Uterus (tissue), 2 donors: ENCODE results near the gene ADAMTS9.

Experiments used
- POLR2A ChIP-seq, 2 donors: fragments of 450-650 bp; IDR thresholded peaks; one replicate each; pipeline ENCODE4 v1.6.1; 2016; ENCODE audit warnings: antibody characterized with exemption in 2 of 2, mild to moderate bottlenecking in 1 of 2, moderate library complexity in 1 of 2
- TF ChIP-seq, protein P1 (sequence below), 4 experiments: fragments of 200-600 bp in 2 of 4; fragments of 450-650 bp in 2 of 4; sonication (generic) in 2 of 4; IDR thresholded peaks; one replicate each; pipeline ENCODE4 v1.5.1; 2016 to 2019; ENCODE audit warnings: antibody characterized with exemption in 4 of 4, mild to moderate bottlenecking in 2 of 4, moderate library complexity in 1 of 4

- TF ChIP-seq, protein P1, sequence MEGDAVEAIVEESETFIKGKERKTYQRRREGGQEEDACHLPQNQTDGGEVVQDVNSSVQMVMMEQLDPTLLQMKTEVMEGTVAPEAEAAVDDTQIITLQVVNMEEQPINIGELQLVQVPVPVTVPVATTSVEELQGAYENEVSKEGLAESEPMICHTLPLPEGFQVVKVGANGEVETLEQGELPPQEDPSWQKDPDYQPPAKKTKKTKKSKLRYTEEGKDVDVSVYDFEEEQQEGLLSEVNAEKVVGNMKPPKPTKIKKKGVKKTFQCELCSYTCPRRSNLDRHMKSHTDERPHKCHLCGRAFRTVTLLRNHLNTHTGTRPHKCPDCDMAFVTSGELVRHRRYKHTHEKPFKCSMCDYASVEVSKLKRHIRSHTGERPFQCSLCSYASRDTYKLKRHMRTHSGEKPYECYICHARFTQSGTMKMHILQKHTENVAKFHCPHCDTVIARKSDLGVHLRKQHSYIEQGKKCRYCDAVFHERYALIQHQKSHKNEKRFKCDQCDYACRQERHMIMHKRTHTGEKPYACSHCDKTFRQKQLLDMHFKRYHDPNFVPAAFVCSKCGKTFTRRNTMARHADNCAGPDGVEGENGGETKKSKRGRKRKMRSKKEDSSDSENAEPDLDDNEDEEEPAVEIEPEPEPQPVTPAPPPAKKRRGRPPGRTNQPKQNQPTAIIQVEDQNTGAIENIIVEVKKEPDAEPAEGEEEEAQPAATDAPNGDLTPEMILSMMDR (IDR thresholded peaks at IDR 0.05), result no peak
- TF ChIP-seq POLR2A (IDR thresholded peaks at IDR 0.05), result no peak
Measured at GRCh38 chr3:64732576-64732975, 44.8 kb upstream of the ADAMTS9 start.
